Endothelial cell of umbilical vein (primary cell): Measurements from ENCODE around the gene UPB1. TPM values are rescaled to one million over a fixed set of nuclear protein-coding genes. Genes with fewer than 3 reads are reported as not detected.
A peak's percentile ranks its signal among the peaks of the same experiment; 100 is the strongest.

Experiments
- BruUV-seq: library from RNA; stranded (reverse); fragments of 400-500 nt; replicated peaks from 2 replicates; lab custom pipeline; 2021; lab: Mats Ljungman, UMichigan
- CTCF ChIA-PET: fragments of 300-600, 350-600 bp; sonication (Branson Sonifier 250); formaldehyde crosslinking; loops from one replicate; lab custom pipeline; 2021; ENCODE audit warnings: antibody characterized with exemption, inconsistent platforms; lab: Charles Lee
- POLR2A ChIA-PET: fragments of 300-600, 350-600 bp; sonication (Branson Sonifier 250); formaldehyde crosslinking; loops from one replicate; lab custom pipeline; 2021; ENCODE audit warnings: antibody characterized with exemption, inconsistent platforms; lab: Charles Lee
- DNase-seq: peaks from one replicate; pipeline ENCODE4 v3.0.0-alpha.2; 2011; ENCODE audit warnings: low read depth, low spot score
- FAIRE-seq: peaks from 2 replicates; lab custom pipeline; 2011; peaks lifted over from hg19 to GRCh38; lab: Jason Lieb, UNC
- H2AFZ ChIP-seq: 2 replicates; pipeline ENCODE4 v1.6.0; 2012; ENCODE audit warnings: low read depth, low read length, control low read depth, inconsistent platforms
- H3K27ac ChIP-seq: 2 replicates; pipeline ENCODE4 v1.5.1; 2011; ENCODE audit warnings: low read depth, mild to moderate bottlenecking, control low read depth, low read length, moderate library complexity; ENCODE audit not compliant: insufficient read depth
- H3K27me3 ChIP-seq, 2 experiments: 2 replicates each; pipeline versions ENCODE4 v1.6.0 to v1.6.1; 2011; ENCODE audit warnings: low read length in 2 of 2, mixed read lengths in 1 of 2; ENCODE audit not compliant: control insufficient read depth in 2 of 2, insufficient read depth in 2 of 2
- H3K36me3 ChIP-seq, 2 experiments: 2 replicates in 1 of 2; 3 replicates in 1 of 2; pipeline ENCODE4 v1.5.1; 2011; ENCODE audit warnings: low read length in 2 of 2, mild to moderate bottlenecking in 1 of 2, moderate library complexity in 1 of 2; ENCODE audit not compliant: control insufficient read depth in 2 of 2, insufficient read depth in 2 of 2; ENCODE audit errors: extremely low read depth in 1 of 2
- H3K4me1 ChIP-seq: 3 replicates; pipeline ENCODE4 v1.5.1; 2011; ENCODE audit warnings: mild to moderate bottlenecking, low read length; ENCODE audit not compliant: control insufficient read depth, insufficient read depth; ENCODE audit errors: extremely low read depth
- H3K4me2 ChIP-seq: 2 replicates; pipeline ENCODE4 v1.6.1; 2011; ENCODE audit warnings: low read length, control low read depth, mixed read lengths; ENCODE audit not compliant: insufficient read depth
- H3K4me3 ChIP-seq, 3 experiments: fragments of 200-600 bp in 1 of 3; sonication (generic), shearing (Covaris generic) in 1 of 3; replicated peaks in 1 of 3; 2 replicates each; pipeline ENCODE4 v1.5.1; 2011 to 2016; ENCODE audit warnings: control low read depth in 3 of 3, low read length in 3 of 3, mild to moderate bottlenecking in 2 of 3, inconsistent platforms in 1 of 3, low read depth in 1 of 3, moderate library complexity in 1 of 3; ENCODE audit not compliant: insufficient read depth in 1 of 3
- H3K79me2 ChIP-seq: 2 replicates; pipeline ENCODE4 v1.6.0; 2012; ENCODE audit warnings: low read length, inconsistent platforms; ENCODE audit not compliant: control insufficient read depth, insufficient read depth
- H3K9ac ChIP-seq: replicated peaks from 2 replicates; pipeline ENCODE3; 2011; ENCODE audit warnings: low read length, control low read depth; ENCODE audit not compliant: insufficient read depth; ENCODE audit errors: extremely low read depth
- H3K9me1 ChIP-seq: replicated peaks from 3 replicates; pipeline ENCODE4 v1.6.0; 2011; ENCODE audit warnings: mild to moderate bottlenecking, low read length; ENCODE audit not compliant: control insufficient read depth, insufficient read depth; ENCODE audit errors: extremely low read depth
- H3K9me3 ChIP-seq: replicated peaks from 2 replicates; pipeline ENCODE4 v1.5.1; 2012; ENCODE audit warnings: low read length, inconsistent platforms; ENCODE audit not compliant: control insufficient read depth, insufficient read depth
- H4K20me1 ChIP-seq: replicated peaks from 2 replicates; pipeline ENCODE3; 2011; ENCODE audit warnings: mild to moderate bottlenecking, low read length; ENCODE audit not compliant: control insufficient read depth, insufficient read depth; ENCODE audit errors: extremely low read depth
- EZH2 ChIP-seq: IDR thresholded peaks from 2 replicates; pipeline ENCODE4 v1.6.1; 2012; ENCODE audit warnings: borderline replicate concordance, low read depth, mild to moderate bottlenecking, moderate library complexity, low read length, inconsistent platforms; ENCODE audit not compliant: severe bottlenecking
- FOS ChIP-seq: IDR thresholded peaks from 2 replicates; pipeline ENCODE4 v1.6.1; 2011; ENCODE audit warnings: mild to moderate bottlenecking, low read length, moderate library complexity, borderline replicate concordance; ENCODE audit not compliant: insufficient read depth
- GATA2 ChIP-seq: IDR thresholded peaks from 2 replicates; pipeline ENCODE4 v1.7.0; 2011; ENCODE audit warnings: low read depth, mild to moderate bottlenecking, moderate library complexity, mixed read lengths, low read length; ENCODE audit not compliant: insufficient read length, insufficient read depth
- JUN ChIP-seq: IDR thresholded peaks from 2 replicates; pipeline ENCODE4 v1.6.1; 2011; ENCODE audit warnings: borderline replicate concordance, low read depth; ENCODE audit not compliant: insufficient read length, insufficient read depth
- MAX ChIP-seq: IDR thresholded peaks from 2 replicates; pipeline ENCODE4 v1.6.1; 2011; ENCODE audit not compliant: insufficient read depth, insufficient read length
- MYC ChIP-seq: IDR thresholded peaks from one replicate; pipeline ENCODE4 v1.6.1; 2011; ENCODE audit warnings: mild to moderate bottlenecking, low read depth, low read length
- POLR2A ChIP-seq: IDR thresholded peaks from 2 replicates; pipeline ENCODE4 v1.6.1; 2012; ENCODE audit warnings: low read depth, mild to moderate bottlenecking, control low read depth, low read length
- POLR2AphosphoS5 ChIP-seq: IDR thresholded peaks from 2 replicates; pipeline ENCODE4 v1.6.1; 2012; ENCODE audit warnings: low read depth, mild to moderate bottlenecking, control low read depth, low read length, moderate library complexity; ENCODE audit not compliant: insufficient read depth
- dilution Hi-C: fragments of 300-500 bp; cut with MboI; formaldehyde crosslinking; loops from one replicate; pipeline ENCODE4 v1.15.0; 2019; ENCODE audit warnings: low sequenced_read_pairs; ENCODE audit not compliant: extremely low pct_ligation_motif_present
- intact Hi-C: fragments of 100-400 bp; cut with micrococcal nuclease; formaldehyde crosslinking; loops from one replicate; pipeline ENCODE4 v1.10.0; 2022
- polyA plus RNA-seq, 4 experiments: library from polyadenylated mRNA; depleted of rRNA in 3 of 4; stranded (reverse) in 3 of 4; unstranded in 1 of 4; fragments of >200 nt; gene quantifications; 2 replicates each; pipeline versions ENCODE4 v1.2.1 to v1.2.3, GENCODE V29; 2011 to 2012; ENCODE audit warnings: missing spikeins in 1 of 4
- total RNA-seq: library from RNA; stranded (reverse); gene quantifications from 2 replicates; pipeline ENCODE4 v1.2.3, GENCODE V29; 2021
- TF ChIP-seq, protein P1 (sequence below), 2 donors: IDR thresholded peaks; 1 replicate in 1 of 2; 2 replicates in 1 of 2; pipeline ENCODE4 v1.5.1; 2011; ENCODE audit warnings: low read length in 2 of 2, mild to moderate bottlenecking in 2 of 2, moderate library complexity in 2 of 2, control low read depth in 1 of 2, inconsistent platforms in 1 of 2, low read depth in 1 of 2; ENCODE audit not compliant: insufficient read depth in 1 of 2; ENCODE audit errors: extremely low read depth in 1 of 2

The UPB1 gene
- total and polyA plus RNA-seq, 2 donors (not counting 3 experiments of a cell fraction or from before 2014, with no cell fraction given), result 0.30 to 0.80 TPM

- Histone ChIP-seq H3K27ac (no peak overlapping the region), H3K4me1 (peaks cover 16% of the 10 kb centered on the region), H3K4me2 (no peak overlapping the region), H3K36me3 (no peaks in the 10 kb centered on the region), H3K4me3 (no peak overlapping the region), H3K79me2 (no peaks in the 10 kb centered on the region), H3K9me3 (no peaks in the 10 kb centered on the region), H3K9ac (no peak overlapping the region), H2AFZ (no peak overlapping the region), H3K9me1 (no peaks in the 10 kb centered on the region), H3K27me3 (no peaks in the 10 kb centered on the region), H4K20me1 (no peaks in the 10 kb centered on the region)
- CTCF ChIA-PET, result interaction anchor here (0.7 to 4.0 kb wide), 8 partner anchors 17 to 215 kb away, joined by 3 to 64 read pairs (median 7); partner anchors contain the start of gene ADORA2A
- FAIRE-seq (peak; percentile 60), DNase-seq (no peak)
- POLR2A ChIA-PET, result interaction anchor here (0.7 kb wide), 1 partner anchor 615 kb away, joined by 6 read pairs; no protein-coding TSS in a partner anchor
- no TSS peak for BruUV-seq
- dilution Hi-C loops, result no loop called here
- intact Hi-C loops, result loop anchor here (1.0 to 5.0 kb wide), 4 partner anchors 21 to 232 kb away; partner anchors contain the start of gene SPECC1L
- TF ChIP-seq EZH2 (no peak), POLR2AphosphoS5 (no peak), JUN (no peak), FOS (no peak), POLR2A (no peak), GATA2 (no peak), MAX (no peak), MYC (no peak)
- TF ChIP-seq, protein P1, sequence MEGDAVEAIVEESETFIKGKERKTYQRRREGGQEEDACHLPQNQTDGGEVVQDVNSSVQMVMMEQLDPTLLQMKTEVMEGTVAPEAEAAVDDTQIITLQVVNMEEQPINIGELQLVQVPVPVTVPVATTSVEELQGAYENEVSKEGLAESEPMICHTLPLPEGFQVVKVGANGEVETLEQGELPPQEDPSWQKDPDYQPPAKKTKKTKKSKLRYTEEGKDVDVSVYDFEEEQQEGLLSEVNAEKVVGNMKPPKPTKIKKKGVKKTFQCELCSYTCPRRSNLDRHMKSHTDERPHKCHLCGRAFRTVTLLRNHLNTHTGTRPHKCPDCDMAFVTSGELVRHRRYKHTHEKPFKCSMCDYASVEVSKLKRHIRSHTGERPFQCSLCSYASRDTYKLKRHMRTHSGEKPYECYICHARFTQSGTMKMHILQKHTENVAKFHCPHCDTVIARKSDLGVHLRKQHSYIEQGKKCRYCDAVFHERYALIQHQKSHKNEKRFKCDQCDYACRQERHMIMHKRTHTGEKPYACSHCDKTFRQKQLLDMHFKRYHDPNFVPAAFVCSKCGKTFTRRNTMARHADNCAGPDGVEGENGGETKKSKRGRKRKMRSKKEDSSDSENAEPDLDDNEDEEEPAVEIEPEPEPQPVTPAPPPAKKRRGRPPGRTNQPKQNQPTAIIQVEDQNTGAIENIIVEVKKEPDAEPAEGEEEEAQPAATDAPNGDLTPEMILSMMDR (IDR thresholded peaks at IDR 0.05; ENCODE audit: extremely low read depth in 1 of 2, insufficient read depth in 1 of 2, low read depth in 1 of 2, low read length in 2 of 2), result no peak
Measured at GRCh38 chr22:24503843-24504338, 8.8 kb downstream of the UPB1 start.
